GM12891 (cell line): ENCODE data around the gene TCF15.

ENCODE experiments used
- PAX5 ChIP-seq: IDR thresholded peaks from 2 replicates; pipeline ENCODE4 v1.6.1; 2011; ENCODE audit warnings: low read length, moderate library complexity, mild to moderate bottlenecking; ENCODE audit not compliant: insufficient read depth, severe bottlenecking
- POLR2A ChIP-seq: IDR thresholded peaks from 2 replicates; pipeline ENCODE4 v1.6.1; 2011; ENCODE audit warnings: low read depth, low read length, control low read depth
- POLR2AphosphoS5 ChIP-seq: IDR thresholded peaks from 2 replicates; pipeline ENCODE4 v1.6.1; 2011; ENCODE audit warnings: low read depth, low read length, control low read depth
- SPI1 ChIP-seq: IDR thresholded peaks from 2 replicates; pipeline ENCODE4 v1.6.1; 2011; ENCODE audit warnings: low read depth, low read length, control low read depth
- TAF1 ChIP-seq: IDR thresholded peaks from 2 replicates; pipeline ENCODE4 v1.6.1; 2011; ENCODE audit warnings: low read depth, low read length, control low read depth

GRCh38 chr20:635893-636338 is 25.8 kb upstream of the TCF15 start:
- TF ChIP-seq TAF1: no peak
- TF ChIP-seq POLR2A: no peak
- TF ChIP-seq POLR2AphosphoS5: no peak
- no peak for TF ChIP-seq PAX5
- TF ChIP-seq SPI1: no peak
